Erythroblast (primary cell): Measurements from ENCODE around the gene GJB6.

ENCODE experiments used
- GATA1 ChIP-seq: IDR thresholded peaks from 2 replicates; pipeline ENCODE4 v1.6.1; 2011; ENCODE audit warnings: low read depth, mild to moderate bottlenecking, control low read depth, low read length, moderate library complexity
- POLR2A ChIP-seq: IDR thresholded peaks from 2 replicates; pipeline ENCODE4 v1.6.1; 2011; ENCODE audit warnings: mild to moderate bottlenecking, low read length

GRCh38 chr13:20174656-20175405 lies 57.3 kb downstream of the GJB6 start:
- no peak for TF ChIP-seq POLR2A
- no peak for TF ChIP-seq GATA1
